HG03558 (cell line): ENCODE results near the gene ACKR3.

Experiments used
- ATAC-seq: cut with Tn5 transposase; IDR thresholded peaks from one replicate; pipeline ENCODE4 v1.9.1; 2021; ENCODE audit warnings: moderate number of reproducible peaks; ENCODE audit not compliant: unreplicated experiment; ENCODE audit errors: extremely low read depth

ACKR3 gene

DNA sequence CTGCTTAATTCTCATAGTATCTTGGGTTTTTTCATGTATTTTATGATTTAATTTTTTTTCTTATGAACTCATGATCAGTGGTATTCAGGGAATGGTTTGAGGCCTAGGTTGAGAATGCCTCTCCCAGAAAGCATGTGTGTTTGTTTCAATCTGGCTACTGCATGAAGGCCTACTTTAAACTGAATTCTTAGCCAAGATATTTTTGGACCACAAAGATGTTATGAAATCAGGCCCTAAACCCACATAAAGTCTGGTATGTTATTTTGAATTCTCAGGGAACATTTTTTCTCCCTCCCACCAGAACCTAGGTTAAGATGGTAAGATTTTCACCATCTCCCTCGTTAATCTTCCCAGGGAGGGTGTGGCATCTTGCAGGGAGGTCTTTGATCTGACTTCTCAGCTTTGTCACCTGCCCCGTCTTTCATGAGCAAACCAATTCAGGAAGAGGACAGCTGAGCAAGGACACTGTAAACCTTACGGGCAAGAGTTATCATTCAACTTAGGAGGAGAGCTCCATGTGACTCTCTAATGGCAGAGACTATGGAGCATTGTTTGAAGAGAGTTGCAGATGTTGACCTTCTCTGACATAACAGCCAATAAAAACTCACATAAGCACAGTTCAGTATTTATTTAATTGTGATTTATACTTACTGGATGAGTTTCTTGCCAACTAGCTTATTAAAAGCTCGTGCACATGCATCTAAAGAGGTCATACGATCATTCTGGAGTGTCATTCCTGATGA lies 21.3 kb upstream of the ACKR3 start:
- no peak for ATAC-seq

- ATAC-seq, result no peak
Measured at GRCh38 chr2:236549165-236549564, 20.5 kb upstream of the ACKR3 start.

GRCh38 chr2:236550290-236550689 lies 19.3 kb upstream of the ACKR3 start:
- ATAC-seq, result no peak

DNA sequence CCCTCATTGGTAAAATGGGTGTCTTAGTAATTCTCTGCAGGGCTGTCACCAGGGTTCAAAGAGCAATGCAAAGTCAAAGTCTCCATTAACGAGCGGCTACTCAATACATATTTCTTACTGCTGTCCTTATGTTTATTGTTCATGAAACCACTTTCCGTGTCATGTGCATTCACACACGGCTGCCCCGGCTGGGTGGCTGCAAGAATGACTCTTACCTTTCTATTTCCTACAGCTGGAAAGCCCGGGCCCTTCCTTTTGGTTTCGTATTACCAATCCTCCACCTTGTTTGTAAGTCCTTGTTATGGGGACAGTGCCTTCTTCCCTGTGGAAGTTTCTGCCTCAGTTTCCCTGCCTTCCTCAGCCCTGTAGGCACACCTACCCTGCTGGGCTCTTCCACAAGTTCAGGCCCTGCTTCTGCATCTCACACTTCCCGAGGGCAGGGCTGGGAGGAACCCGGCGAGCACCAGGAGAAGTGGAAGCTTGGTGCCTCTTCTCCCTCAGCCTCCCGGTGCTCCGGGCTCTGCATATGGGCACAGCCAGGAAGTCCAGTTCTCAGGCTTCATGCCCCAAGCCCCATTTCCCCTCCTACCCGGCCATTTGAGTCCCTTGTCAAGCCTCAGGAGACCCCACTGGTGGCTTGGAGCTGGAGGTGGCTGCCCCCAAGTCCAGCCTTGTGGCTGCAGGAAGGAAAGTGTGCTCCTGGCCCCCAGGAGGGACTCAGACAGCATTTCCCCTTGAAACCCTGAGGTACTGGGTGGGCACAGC lies 18.7 kb upstream of the ACKR3 start:
- ATAC-seq, result peak; percentile 43

- ATAC-seq, result no peak
Measured at GRCh38 chr2:236551471-236552211, 18.0 kb upstream of the ACKR3 start.

DNA sequence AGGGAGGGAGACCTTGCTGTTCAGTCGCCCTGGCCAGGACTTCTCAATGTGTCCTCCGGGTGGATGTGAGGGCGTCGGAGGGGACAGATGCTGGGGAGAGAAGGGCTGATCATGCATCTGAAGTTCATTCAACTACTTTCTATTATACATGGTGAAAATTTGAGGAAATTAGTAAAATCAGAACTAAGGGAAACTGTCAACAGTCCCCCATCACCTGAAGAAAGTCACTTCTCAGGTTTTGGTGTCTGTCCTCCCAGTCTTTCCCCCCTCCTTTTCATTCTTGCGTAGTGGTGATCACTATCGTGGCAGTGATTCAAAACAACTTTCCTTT lies 17.4 kb upstream of the ACKR3 start:
- no peak for ATAC-seq

DNA sequence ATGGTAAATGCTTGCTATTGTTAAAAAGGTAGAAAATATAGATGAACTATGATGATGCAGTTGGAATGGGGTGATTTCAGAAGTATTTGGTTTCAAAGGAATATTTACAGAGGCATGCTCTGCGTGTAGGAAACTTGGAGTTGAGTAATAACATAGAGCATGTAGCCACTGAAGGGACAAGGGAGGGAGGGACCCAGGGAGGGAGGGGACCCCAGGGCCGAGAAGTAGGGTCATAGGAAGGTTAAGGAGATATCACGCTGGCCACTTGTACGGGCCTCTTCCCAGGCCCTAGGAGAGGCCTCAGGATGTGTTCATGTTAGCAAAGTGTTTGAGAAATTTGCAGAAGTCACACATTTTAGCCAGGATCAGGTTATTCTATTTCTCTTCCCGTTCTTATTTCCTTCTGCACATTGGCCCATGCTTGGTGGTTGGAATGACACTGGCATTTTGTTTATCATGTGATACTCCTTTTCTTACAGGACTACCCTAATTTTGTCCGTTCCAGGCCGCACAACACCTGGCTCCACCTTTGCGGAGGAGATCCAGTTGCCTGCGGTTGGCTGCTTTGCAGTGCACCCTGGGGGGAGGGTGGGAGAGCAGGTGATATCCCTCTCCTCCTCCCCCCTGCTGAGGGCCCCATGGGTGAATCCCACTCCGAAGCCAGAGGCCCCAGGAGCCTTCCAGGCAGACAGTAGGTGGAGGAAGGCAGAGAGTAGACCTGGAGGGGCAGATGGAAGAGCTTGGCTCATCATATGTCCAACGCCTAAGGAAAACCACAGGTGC lies 16.9 kb upstream of the ACKR3 start:
- ATAC-seq, result no peak

GRCh38 chr2:236553522-236553921 lies 16.1 kb upstream of the ACKR3 start:
- no peak for ATAC-seq

DNA sequence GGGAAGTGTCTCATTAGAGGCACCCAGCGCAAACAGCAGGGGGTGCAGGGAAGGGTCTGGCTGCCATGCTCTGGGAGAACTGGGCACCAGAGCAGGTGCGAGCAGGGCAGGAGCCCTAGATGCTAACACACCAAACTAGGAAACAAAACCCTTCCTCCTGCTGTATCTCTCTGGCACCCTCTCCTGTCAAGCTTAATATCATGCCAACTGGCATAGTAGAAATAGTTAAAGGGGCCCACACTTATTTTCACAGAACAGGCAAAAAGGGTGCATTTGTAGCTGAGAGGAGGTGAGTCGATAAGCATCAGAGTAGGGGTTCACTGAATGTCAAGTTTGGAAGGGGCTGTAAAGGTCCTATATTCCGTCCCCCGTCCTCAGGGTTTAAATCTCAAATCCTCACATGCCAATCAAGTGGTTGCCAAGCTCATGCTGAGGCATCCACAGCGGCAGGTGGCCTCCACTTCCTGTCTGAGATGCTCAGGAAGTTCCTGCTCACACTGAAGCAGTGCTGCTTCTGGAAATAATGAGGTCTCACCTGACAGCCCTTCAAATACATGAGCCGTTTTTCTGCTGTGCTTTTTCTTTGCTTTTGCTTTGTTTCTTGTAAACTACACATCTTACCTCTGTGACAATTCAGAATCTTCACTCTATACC lies 14.9 kb upstream of the ACKR3 start:
- no peak for ATAC-seq

- no peak for ATAC-seq
Measured at GRCh38 chr2:236555481-236555880, 14.1 kb upstream of the ACKR3 start.

DNA sequence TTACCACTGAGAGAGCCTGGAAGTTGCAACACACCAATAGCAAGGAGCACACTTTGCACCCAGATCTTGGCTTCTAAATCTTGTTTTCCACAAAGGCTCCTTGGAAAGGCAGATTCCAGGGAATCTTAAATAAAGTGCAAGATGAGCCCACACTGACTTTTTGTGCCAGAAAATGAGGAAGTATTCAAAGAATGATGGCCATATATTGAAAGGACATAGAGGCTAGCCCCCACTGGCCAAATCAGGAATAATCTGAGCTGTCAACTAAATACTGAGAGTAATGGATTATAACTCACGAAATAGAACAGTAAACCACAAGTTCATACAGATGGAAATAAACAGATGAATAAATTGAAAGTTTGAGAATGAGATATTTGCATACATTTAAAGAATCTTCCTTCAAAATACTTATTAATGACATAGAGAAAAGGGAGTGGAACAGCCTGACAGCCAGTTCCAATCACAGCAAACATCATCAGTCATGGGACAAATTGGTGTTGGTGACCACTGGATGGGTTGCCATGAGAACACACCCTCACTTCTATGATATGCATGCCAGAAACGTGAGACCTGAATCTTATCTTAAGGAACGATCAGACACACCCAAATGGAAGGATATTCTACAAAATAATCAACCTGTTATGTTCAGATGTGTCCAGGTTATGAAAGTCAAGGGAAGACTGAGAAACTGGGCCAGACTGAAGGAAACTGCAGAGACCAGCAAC lies 12.2 kb upstream of the ACKR3 start:
- ATAC-seq, result no peak

- ATAC-seq, result no peak
Measured at GRCh38 chr2:236558036-236558435, 11.6 kb upstream of the ACKR3 start.

- no peak for ATAC-seq
Measured at GRCh38 chr2:236558993-236559978, 10.3 kb upstream of the ACKR3 start.

GRCh38 chr2:236561874-236562273 lies 7.8 kb upstream of the ACKR3 start:
- ATAC-seq, result no peak

GRCh38 chr2:236562434-236562833 lies 7.2 kb upstream of the ACKR3 start:
- no peak for ATAC-seq

DNA sequence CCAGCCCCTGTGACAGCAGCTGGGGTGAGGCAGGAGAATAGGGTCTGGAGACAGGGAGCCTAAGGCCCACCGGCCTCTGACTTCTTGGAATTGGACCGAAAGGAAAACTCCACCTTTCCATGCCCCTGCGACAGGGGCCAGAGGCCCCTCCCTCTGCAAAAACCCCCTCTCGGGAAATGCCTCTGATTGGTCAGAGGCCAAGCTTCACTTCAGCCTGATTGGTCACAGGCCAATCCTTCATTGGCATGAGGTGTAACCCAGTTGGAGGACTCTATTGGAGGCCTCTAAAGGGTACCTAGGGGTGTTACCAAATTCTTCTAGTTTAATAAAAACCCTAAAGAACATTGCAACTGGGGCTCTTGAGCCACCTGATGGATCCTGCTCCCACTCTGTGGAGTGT lies 5.7 kb upstream of the ACKR3 start:
- ATAC-seq, result no peak

GRCh38 chr2:236565212-236565611 lies 4.4 kb upstream of the ACKR3 start:
- no peak for ATAC-seq

DNA sequence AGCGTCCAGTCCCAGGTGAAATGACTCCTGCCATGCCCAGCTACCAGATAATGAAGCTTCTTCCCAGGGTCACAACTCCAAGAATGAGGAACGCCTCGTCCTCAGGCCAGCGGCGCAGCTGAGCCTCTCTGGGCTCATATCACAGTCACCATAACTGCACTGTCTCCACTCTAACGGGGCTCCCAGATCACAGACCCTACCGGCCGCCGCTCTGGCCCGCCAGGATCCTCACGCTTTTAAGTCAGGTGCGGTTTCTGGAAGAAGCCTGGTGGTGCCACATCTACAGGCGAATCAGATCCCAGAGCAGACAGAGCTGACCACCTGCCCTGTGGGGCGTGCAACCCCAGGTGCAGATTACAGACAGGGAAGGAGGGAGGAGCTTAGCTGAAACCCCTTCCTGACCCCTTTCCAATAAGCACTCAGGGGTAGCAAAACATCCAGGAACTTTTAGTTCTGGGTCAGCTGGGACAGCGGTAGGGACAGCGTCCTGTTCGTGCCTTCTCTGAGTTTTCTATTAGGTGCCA lies 3.7 kb upstream of the ACKR3 start:
- ATAC-seq, result no peak
